Renal cortex interstitium (tissue), 11 donors: ENCODE results near the gene IGFBP5. TPM values are rescaled to one million over a fixed set of nuclear protein-coding genes. Genes with fewer than 3 reads are reported as not detected.

ENCODE experiments used
- DNase-seq, 11 donors: peaks; one replicate each; pipeline ENCODE4 v3.0.0-alpha.2; 2013; ENCODE audit warnings: low read depth in 9 of 11, low spot score in 4 of 11; ENCODE audit errors: extremely low read depth in 1 of 11
- polyA plus RNA-seq, 3 donors: library from polyadenylated mRNA; unstranded; fragments of 120-200 nt; gene quantifications; one replicate each; pipeline ENCODE4 v1.2.1, GENCODE V29; 2013; ENCODE audit not compliant: insufficient read length in 3 of 3

IGFBP5 gene
- polyA plus RNA-seq, 3 donors, result 284 to 370 (median 337) TPM

DNA sequence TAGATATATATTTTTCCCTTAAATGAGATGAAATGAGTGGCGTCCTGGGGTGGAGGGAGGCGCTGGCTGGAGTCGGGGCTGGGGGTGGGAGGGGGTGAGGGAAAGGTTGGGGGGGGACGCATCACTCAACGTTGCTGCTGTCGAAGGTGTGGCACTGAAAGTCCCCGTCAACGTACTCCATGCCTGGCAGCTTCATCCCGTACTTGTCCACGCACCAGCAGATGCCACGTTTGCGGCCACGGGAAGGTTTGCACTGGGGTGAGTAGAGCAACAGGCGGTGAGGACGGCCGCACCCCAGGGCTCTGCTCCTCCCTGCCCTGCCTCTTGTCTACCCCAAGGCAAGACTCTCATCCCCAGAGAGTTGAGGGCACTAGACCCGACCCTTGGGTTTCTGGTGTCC lies 18.7 kb downstream of the IGFBP5 start:
- no peak for DNase-seq

- no peak for DNase-seq
Measured at GRCh38 chr2:216674376-216674775, 21.0 kb downstream of the IGFBP5 start.

- no peak for DNase-seq
Measured at GRCh38 chr2:216673609-216674008, 21.7 kb downstream of the IGFBP5 start.

DNA sequence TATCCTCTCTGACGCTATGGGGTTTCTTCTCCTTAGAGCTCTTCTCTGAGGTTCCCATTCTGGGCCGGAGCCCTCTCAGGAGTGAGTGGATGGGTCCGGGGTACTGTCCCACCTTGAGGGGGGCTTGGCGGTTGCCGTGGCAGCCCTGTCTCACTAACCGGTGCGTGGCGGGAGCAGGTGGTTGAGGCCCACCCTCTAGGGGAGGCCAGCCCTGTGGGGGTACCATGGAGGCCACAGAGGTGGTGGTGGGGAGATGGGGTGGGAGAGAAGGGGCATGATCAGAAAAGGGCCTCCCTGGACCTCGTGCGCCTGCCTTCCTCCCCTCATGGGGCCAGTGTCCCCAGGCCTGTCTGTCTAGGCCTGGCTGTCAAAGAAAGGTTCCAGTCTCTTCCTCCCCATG lies 22.3 kb downstream of the IGFBP5 start:
- DNase-seq, result no peak

GRCh38 chr2:216672466-216672865 lies 22.9 kb downstream of the IGFBP5 start:
- no peak for DNase-seq

GRCh38 chr2:216671791-216672343 lies 23.5 kb downstream of the IGFBP5 start:
- DNase-seq, result no peak

GRCh38 chr2:216671081-216671411 lies 24.3 kb downstream of the IGFBP5 start:
- DNase-seq, result no peak

- no peak for DNase-seq
Measured at GRCh38 chr2:216670266-216671080, 24.9 kb downstream of the IGFBP5 start.

DNA sequence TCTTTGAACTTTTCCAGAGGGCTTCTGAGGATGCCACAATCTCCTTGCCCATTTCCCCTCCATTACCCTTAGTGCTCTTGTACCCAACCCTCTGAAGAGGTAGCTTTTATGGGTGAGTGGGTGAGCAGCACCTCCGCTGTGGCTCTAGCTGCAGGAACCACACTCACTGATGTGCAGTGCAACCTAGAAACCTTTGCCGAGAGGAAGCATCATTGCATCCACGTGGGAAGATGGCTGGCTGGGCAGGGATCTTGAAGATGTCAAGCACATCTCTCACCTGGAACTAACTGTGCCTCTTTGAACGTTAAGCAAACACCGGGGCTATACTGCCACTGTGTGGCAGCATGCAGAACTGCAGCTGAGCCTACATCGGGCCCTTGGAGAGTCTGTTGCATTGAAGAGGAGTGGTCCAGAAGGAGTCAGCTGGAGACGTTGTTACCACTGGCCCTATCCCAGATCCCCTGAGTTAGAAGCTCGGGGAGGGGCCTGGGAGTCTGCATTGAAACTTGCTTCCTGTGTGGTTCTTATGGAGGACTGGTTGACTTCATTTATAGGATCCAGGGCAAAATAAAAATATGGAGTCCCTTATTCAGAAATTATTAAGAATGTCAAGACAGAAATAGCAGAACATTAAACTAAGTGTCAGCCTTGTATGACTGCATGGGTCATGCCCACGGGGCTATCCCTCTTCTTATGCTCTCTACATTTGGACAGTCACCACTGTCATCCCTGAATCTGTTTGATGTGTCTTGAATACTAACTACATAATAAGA lies 28.7 kb downstream of the IGFBP5 start:
- peak in 9 of 11 donors; percentile 59 to 87 (median 69) for DNase-seq

- no peak for DNase-seq
Measured at GRCh38 chr2:216665717-216666116, 29.6 kb downstream of the IGFBP5 start.

DNA sequence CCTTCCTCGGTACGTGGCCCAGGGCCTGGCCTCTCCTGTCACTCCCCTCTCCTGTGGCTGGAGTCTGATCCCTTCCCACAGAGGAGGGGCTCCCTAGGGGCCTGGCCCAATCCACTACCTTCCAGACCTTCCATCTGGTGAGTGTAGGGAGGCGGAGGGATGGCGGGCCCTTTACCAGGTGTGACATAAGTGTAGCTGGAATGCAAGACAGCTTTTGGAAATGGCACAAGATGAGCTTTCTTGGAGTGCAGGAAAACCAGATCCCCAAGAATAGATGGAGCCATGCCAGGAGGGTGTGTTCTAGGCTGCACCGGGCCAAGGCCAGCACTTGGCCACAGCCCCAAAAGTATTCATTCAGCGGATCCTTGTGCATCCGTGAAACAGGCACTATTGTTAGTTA lies 30.1 kb downstream of the IGFBP5 start:
- DNase-seq, result no peak

GRCh38 chr2:216664593-216665034 lies 30.7 kb downstream of the IGFBP5 start:
- no peak for DNase-seq

DNA sequence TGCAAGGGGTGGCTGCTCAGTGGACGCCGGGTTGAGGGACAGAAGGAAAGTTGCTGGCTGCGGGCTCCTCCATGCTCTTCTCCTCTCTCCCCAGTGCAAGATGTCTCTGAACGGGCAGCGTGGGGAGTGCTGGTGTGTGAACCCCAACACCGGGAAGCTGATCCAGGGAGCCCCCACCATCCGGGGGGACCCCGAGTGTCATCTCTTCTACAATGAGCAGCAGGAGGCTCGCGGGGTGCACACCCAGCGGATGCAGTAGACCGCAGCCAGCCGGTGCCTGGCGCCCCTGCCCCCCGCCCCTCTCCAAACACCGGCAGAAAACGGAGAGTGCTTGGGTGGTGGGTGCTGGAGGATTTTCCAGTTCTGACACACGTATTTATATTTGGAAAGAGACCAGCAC lies 31.5 kb downstream of the IGFBP5 start:
- DNase-seq, result no peak

GRCh38 chr2:216663106-216663505 lies 32.2 kb downstream of the IGFBP5 start:
- DNase-seq, result no peak

DNA sequence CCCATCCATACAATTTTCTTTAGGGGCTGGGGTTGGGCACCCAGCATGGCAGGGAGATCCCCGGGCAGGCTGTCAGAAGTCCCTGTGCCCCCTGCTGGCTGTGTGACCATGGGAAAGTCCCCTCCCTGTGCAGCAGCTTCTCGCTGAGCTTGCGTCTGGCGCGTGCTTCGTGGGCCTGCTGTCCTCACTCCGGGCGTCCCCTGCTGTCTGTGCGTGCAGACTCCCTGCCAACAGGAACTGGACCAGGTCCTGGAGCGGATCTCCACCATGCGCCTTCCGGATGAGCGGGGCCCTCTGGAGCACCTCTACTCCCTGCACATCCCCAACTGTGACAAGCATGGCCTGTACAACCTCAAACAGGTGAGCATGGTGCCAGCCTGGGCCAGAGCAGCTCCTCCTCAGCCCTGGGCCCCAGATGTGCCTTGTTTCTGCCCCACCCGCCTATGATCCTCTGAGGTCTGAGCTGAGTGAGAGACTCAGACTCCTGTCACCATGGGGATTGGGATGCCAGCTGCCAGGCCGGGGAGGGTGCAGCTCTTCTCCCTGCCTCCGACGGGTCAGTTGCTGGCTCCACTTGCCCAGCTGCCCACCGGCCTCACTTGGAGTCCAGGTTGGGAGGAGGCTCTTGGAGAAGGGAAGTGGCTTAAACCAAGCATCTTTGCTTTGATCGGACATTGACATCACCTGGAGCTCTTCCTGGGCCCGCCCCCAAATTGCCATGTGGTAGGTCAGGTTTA lies 33.5 kb downstream of the IGFBP5 start:
- no peak for DNase-seq

- DNase-seq, result no peak
Measured at GRCh38 chr2:216661051-216661450, 34.3 kb downstream of the IGFBP5 start.

- DNase-seq, result no peak
Measured at GRCh38 chr2:216660496-216660895, 34.9 kb downstream of the IGFBP5 start.

GRCh38 chr2:216659276-216659675 lies 36.1 kb downstream of the IGFBP5 start:
- DNase-seq, result no peak

GRCh38 chr2:216658757-216659156 lies 36.6 kb downstream of the IGFBP5 start:
- DNase-seq, result no peak

- peak in 1 of 11 donors; percentile 49 for DNase-seq
Measured at GRCh38 chr2:216657980-216658379, 37.4 kb downstream of the IGFBP5 start.
